HG03045 (cell line): Measurements from ENCODE around the gene HBEGF.

Source experiments
- ATAC-seq: cut with Tn5 transposase; IDR thresholded peaks from one replicate; pipeline ENCODE4 v1.9.1; 2021; ENCODE audit warnings: mild to moderate bottlenecking, moderate library complexity; ENCODE audit not compliant: unreplicated experiment

The HBEGF gene

GRCh38 chr5:140309706-140310249, 36.6 kb downstream of the HBEGF start:
- no peak for ATAC-seq

- ATAC-seq, result no peak
These were observed 40.9 kb downstream of the HBEGF start for GRCh38 chr5:140305471-140305870.

GRCh38 chr5:140303966-140304365, 42.4 kb downstream of the HBEGF start:
- no peak for ATAC-seq

GRCh38 chr5:140302786-140303639, 43.4 kb downstream of the HBEGF start, which contains the start of gene PFDN1:
Gene PFDN1, minus strand, starts transcription at chr5:140303101. Its CDS starts 28 bp downstream, at chr5:140303073.
- ATAC-seq, result peak; percentile 96

- ATAC-seq, result no peak
These were observed 45.3 kb downstream of the HBEGF start for GRCh38 chr5:140301136-140301535.

GRCh38 chr5:140299056-140299455, 47.3 kb downstream of the HBEGF start:
- ATAC-seq, result no peak

GRCh38 chr5:140298183-140298601, 48.2 kb downstream of the HBEGF start:
- ATAC-seq, result no peak

- ATAC-seq, result no peak
These were observed 49.1 kb downstream of the HBEGF start for GRCh38 chr5:140297283-140297682.

GRCh38 chr5:140296289-140296688, 50.1 kb downstream of the HBEGF start:
- ATAC-seq, result no peak

- ATAC-seq, result no peak
These were observed 51.0 kb downstream of the HBEGF start for GRCh38 chr5:140295414-140295813.

- ATAC-seq, result no peak
These were observed 51.6 kb downstream of the HBEGF start for GRCh38 chr5:140294753-140295152.

- ATAC-seq, result no peak
These were observed 52.6 kb downstream of the HBEGF start for GRCh38 chr5:140293849-140294100.

GRCh38 chr5:140293091-140293848, 53.1 kb downstream of the HBEGF start:
- no peak for ATAC-seq

- ATAC-seq, result no peak
These were observed 54.0 kb downstream of the HBEGF start for GRCh38 chr5:140292212-140293036.

GRCh38 chr5:140287801-140288521, 58.4 kb downstream of the HBEGF start:
- ATAC-seq, result no peak

GRCh38 chr5:140286424-140286823, 60.0 kb downstream of the HBEGF start:
- no peak for ATAC-seq

GRCh38 chr5:140284013-140284412, 62.4 kb downstream of the HBEGF start:
- ATAC-seq, result no peak
